Trophoblast cell (in vitro differentiated cells and primary cell): ENCODE results near the gene C5orf63.

Source experiments
- DNase-seq, 2 donors: peaks; one replicate each; pipeline ENCODE4 v3.0.0-alpha.2; 2016
- H2AFZ ChIP-seq: 2 replicates; pipeline ENCODE4 v1.6.1; 2013; ENCODE audit warnings: low read length, moderate library complexity, mild to moderate bottlenecking; ENCODE audit not compliant: insufficient read depth, poor library complexity
- H2AK5ac ChIP-seq: 2 replicates; pipeline ENCODE4 v1.6.1; 2013; ENCODE audit warnings: mild to moderate bottlenecking, low read length
- H2BK120ac ChIP-seq: 2 replicates; pipeline ENCODE4 v1.6.1; 2013; ENCODE audit warnings: low read length, mild to moderate bottlenecking, moderate library complexity; ENCODE audit not compliant: insufficient read depth, poor library complexity
- H2BK12ac ChIP-seq: 2 replicates; pipeline ENCODE4 v1.6.1; 2013; ENCODE audit warnings: mild to moderate bottlenecking, low read length, moderate library complexity
- H2BK5ac ChIP-seq: 2 replicates; pipeline ENCODE4 v1.6.1; 2013; ENCODE audit warnings: low read length, low read depth, moderate library complexity, mild to moderate bottlenecking; ENCODE audit not compliant: poor library complexity
- H3K14ac ChIP-seq: 2 replicates; pipeline ENCODE4 v1.6.1; 2013; ENCODE audit warnings: mild to moderate bottlenecking, low read length
- H3K18ac ChIP-seq: 2 replicates; pipeline ENCODE4 v1.6.1; 2013; ENCODE audit warnings: mild to moderate bottlenecking, low read length
- H3K23ac ChIP-seq: 2 replicates; pipeline ENCODE4 v1.6.1; 2013; ENCODE audit warnings: low read length
- H3K27ac ChIP-seq: 2 replicates; pipeline ENCODE4 v1.5.1; 2013; ENCODE audit warnings: low read depth, mild to moderate bottlenecking, inconsistent platforms, low read length, moderate library complexity
- H3K27me3 ChIP-seq: 2 replicates; pipeline ENCODE4 v1.6.1; 2013; ENCODE audit warnings: inconsistent platforms, mild to moderate bottlenecking, low read length, moderate library complexity; ENCODE audit not compliant: insufficient read depth
- H3K36me3 ChIP-seq, 2 experiments: 1 replicate in 1 of 2; 2 replicates in 1 of 2; pipeline ENCODE4 v1.6.1; 2013; ENCODE audit warnings: low read length in 2 of 2, mild to moderate bottlenecking in 2 of 2, moderate library complexity in 1 of 2; ENCODE audit not compliant: insufficient read depth in 2 of 2, control insufficient read depth in 1 of 2
- H3K4ac ChIP-seq: 2 replicates; pipeline ENCODE4 v1.6.1; 2013; ENCODE audit warnings: low read depth, mild to moderate bottlenecking, low read length, moderate library complexity
- H3K4me1 ChIP-seq, 2 experiments: 1 replicate in 1 of 2; 2 replicates in 1 of 2; pipeline ENCODE4 v1.6.1; 2013; ENCODE audit warnings: low read length in 2 of 2, mild to moderate bottlenecking in 2 of 2, moderate library complexity in 1 of 2; ENCODE audit not compliant: insufficient read depth in 2 of 2, control insufficient read depth in 1 of 2
- H3K4me2 ChIP-seq: 2 replicates; pipeline ENCODE4 v1.6.1; 2013; ENCODE audit warnings: inconsistent platforms, mild to moderate bottlenecking, low read length, moderate library complexity
- H3K4me3 ChIP-seq: 2 replicates; pipeline ENCODE4 v1.5.1; 2013; ENCODE audit warnings: mild to moderate bottlenecking, low read depth, low read length, inconsistent platforms
- H3K79me1 ChIP-seq: one replicate; pipeline ENCODE4 v1.6.1; 2013; ENCODE audit warnings: low read length
- H3K79me2 ChIP-seq: 2 replicates; pipeline ENCODE4 v1.6.1; 2013; ENCODE audit warnings: low read length, mild to moderate bottlenecking; ENCODE audit not compliant: control insufficient read depth, insufficient read depth, poor library complexity
- H3K9ac ChIP-seq: 2 replicates; pipeline ENCODE4 v1.6.1; 2013; ENCODE audit warnings: mild to moderate bottlenecking, low read length
- H3K9me3 ChIP-seq: 2 replicates; pipeline ENCODE4 v1.6.1; 2013; ENCODE audit warnings: low read depth, mild to moderate bottlenecking, control low read depth, inconsistent platforms, low read length; ENCODE audit not compliant: insufficient read depth
- H4K12ac ChIP-seq: 2 replicates; pipeline ENCODE4 v1.6.1; 2013; ENCODE audit warnings: low read depth, mild to moderate bottlenecking, low read length, moderate library complexity
- H4K8ac ChIP-seq: 2 replicates; pipeline ENCODE4 v1.6.1; 2013; ENCODE audit warnings: low read depth, mild to moderate bottlenecking, low read length, moderate library complexity
- H4K91ac ChIP-seq: one replicate; pipeline ENCODE4 v1.6.1; 2013; ENCODE audit warnings: low read depth, mild to moderate bottlenecking, low read length, moderate library complexity
- WGBS: extraction: QIAGEN DNeasy Blood & Tissue Kit; methylation state at CpG from one replicate; pipeline ENCODE4 v1.1.7; 2013; ENCODE audit warnings: missing lambda C conversion rate; ENCODE audit not compliant: insufficient read length, insufficient coverage; ENCODE audit errors: extremely low coverage; 5-methylcytosine and 5-hydroxymethylcytosine counted together

Gene C5orf63

GRCh38 chr5:127004721-127005120, 68.6 kb downstream of the C5orf63 start:
- Histone ChIP-seq H3K9me3 (no peaks in the 10 kb centered on the region), H3K27ac (no peak overlapping the region), H3K14ac (no peak overlapping the region), H2AK5ac (no peak overlapping the region), H3K4me3 (no peak overlapping the region), H2BK5ac (no peak overlapping the region), H3K9ac (no peak overlapping the region), H4K12ac (no peak overlapping the region), H3K27me3 (no peaks in the 10 kb centered on the region), H3K4ac (no peak overlapping the region), H3K79me2 (no peaks in the 10 kb centered on the region), H2AFZ (no peak overlapping the region), H3K4me1 (peaks cover 0 to 11% of the 10 kb centered on the region in 2 experiments), H3K18ac (no peak overlapping the region), H2BK12ac (no peak overlapping the region), H3K23ac (no peak overlapping the region), H3K4me2 (no peak overlapping the region), H2BK120ac (no peak overlapping the region), H4K8ac (no peak overlapping the region), H3K79me1 (no peaks in the 10 kb centered on the region), H4K91ac (no peak overlapping the region), H3K36me3 (no peaks in the 10 kb centered on the region)
- WGBS: no CpG with 5 or more reads among the region's 3 CpGs
- no peak for DNase-seq

GRCh38 chr5:127003798-127004495, 69.4 kb downstream of the C5orf63 start:
- H2AK5ac ChIP-seq: no peak overlapping the region
- H3K4me3 ChIP-seq: no peak overlapping the region
- H3K79me1 ChIP-seq: no peaks in the 10 kb centered on the region
- peaks cover 0 to 11% of the 10 kb centered on the region in 2 experiments for H3K4me1 ChIP-seq
- H2AFZ ChIP-seq: no peak overlapping the region
- no peak overlapping the region for H3K9ac ChIP-seq
- H3K14ac ChIP-seq: no peak overlapping the region
- H3K4ac ChIP-seq: no peak overlapping the region
- H3K27ac ChIP-seq: no peak overlapping the region
- no peak overlapping the region for H3K4me2 ChIP-seq
- H2BK120ac ChIP-seq: no peak overlapping the region
- H2BK12ac ChIP-seq: no peak overlapping the region
- no peak overlapping the region for H4K8ac ChIP-seq
- WGBS: no CpG with 5 or more reads among the region's 7 CpGs
- H2BK5ac ChIP-seq: no peak overlapping the region
- no peak overlapping the region for H4K91ac ChIP-seq
- no peaks in the 10 kb centered on the region for H3K9me3 ChIP-seq
- no peak overlapping the region for H3K18ac ChIP-seq
- no peaks in the 10 kb centered on the region for H3K36me3 ChIP-seq
- no peak overlapping the region for H3K23ac ChIP-seq
- H4K12ac ChIP-seq: no peak overlapping the region
- no peaks in the 10 kb centered on the region for H3K79me2 ChIP-seq
- H3K27me3 ChIP-seq: no peaks in the 10 kb centered on the region
- no peak for DNase-seq

- no peaks in the 10 kb centered on the region for H3K36me3 ChIP-seq
- H3K27ac ChIP-seq: peak overlapping the region; percentile 60
- no peak overlapping the region for H3K4ac ChIP-seq
- no peak overlapping the region for H2AK5ac ChIP-seq
- H3K79me1 ChIP-seq: no peaks in the 10 kb centered on the region
- H3K4me2 ChIP-seq: peak overlapping the region; percentile 11
- no peak for DNase-seq
- H2BK120ac ChIP-seq: no peak overlapping the region
- H2AFZ ChIP-seq: no peak overlapping the region
- H2BK12ac ChIP-seq: no peak overlapping the region
- no peaks in the 10 kb centered on the region for H3K27me3 ChIP-seq
- peaks cover 0 to 11% of the 10 kb centered on the region in 2 experiments for H3K4me1 ChIP-seq
- H3K9me3 ChIP-seq: no peaks in the 10 kb centered on the region
- H3K14ac ChIP-seq: no peak overlapping the region
- no peak overlapping the region for H2BK5ac ChIP-seq
- no CpG with 5 or more reads among the region's 3 CpGs for whole genome bisulfite sequencing
- no peak overlapping the region for H3K9ac ChIP-seq
- H3K4me3 ChIP-seq: no peak overlapping the region
- no peaks in the 10 kb centered on the region for H3K79me2 ChIP-seq
- no peak overlapping the region for H4K91ac ChIP-seq
- H3K23ac ChIP-seq: no peak overlapping the region
- H4K12ac ChIP-seq: no peak overlapping the region
- no peak overlapping the region for H3K18ac ChIP-seq
- no peak overlapping the region for H4K8ac ChIP-seq
Measured at GRCh38 chr5:127002390-127002789, 70.9 kb downstream of the C5orf63 start.

GRCh38 chr5:127001621-127002296, 71.5 kb downstream of the C5orf63 start:
- Histone ChIP-seq H3K79me2 (no peaks in the 10 kb centered on the region), H4K8ac (no peak overlapping the region), H2BK120ac (no peak overlapping the region)

More at GRCh38 chr5:127001621-127002296, 71.5 kb downstream of the C5orf63 start:
- WGBS: no CpG with 5 or more reads among the region's 4 CpGs
- H3K9me3 ChIP-seq: no peaks in the 10 kb centered on the region
- no peak overlapping the region for H2BK12ac ChIP-seq
- H3K9ac ChIP-seq: no peak overlapping the region
- H3K27ac ChIP-seq: peak overlapping the region; percentile 28
- peak overlapping the region; percentile 2 for H3K4me2 ChIP-seq
- no peak overlapping the region for H3K18ac ChIP-seq
- no peaks in the 10 kb centered on the region for H3K79me1 ChIP-seq
- no peak overlapping the region for H2AK5ac ChIP-seq
- H3K36me3 ChIP-seq: no peaks in the 10 kb centered on the region
- H3K23ac ChIP-seq: no peak overlapping the region
- H3K4me1 ChIP-seq: peaks cover 0 to 11% of the 10 kb centered on the region in 2 experiments
- no peak overlapping the region for H3K14ac ChIP-seq
- H3K4ac ChIP-seq: no peak overlapping the region
- no peak overlapping the region for H4K12ac ChIP-seq
- no peak overlapping the region for H2AFZ ChIP-seq
- H4K91ac ChIP-seq: no peak overlapping the region
- DNase-seq: peak; percentile 80 to 97
- H3K4me3 ChIP-seq: no peak overlapping the region
- no peak overlapping the region for H2BK5ac ChIP-seq
- no peaks in the 10 kb centered on the region for H3K27me3 ChIP-seq
